HepG2 (cell line): Measurements from ENCODE around the gene TBX10. TPM values are rescaled to one million over a fixed set of nuclear protein-coding genes. Genes with fewer than 3 reads are reported as not detected.

Source experiments
- ATAC-seq: fragments of 200-7000 bp; cut with Tn5 transposase; 3 replicates; pipeline ENCODE4 v1.9.1; 2020; ENCODE audit warnings: mild to moderate bottlenecking, moderate library complexity
- BruUV-seq: library from RNA; stranded (reverse); fragments of 400-500 nt; replicated peaks from 2 replicates; lab custom pipeline; 2021; lab: Mats Ljungman, UMichigan
- CTCF ChIA-PET: fragments of 300-600 bp; formaldehyde crosslinking; extraction: SDS; loops from one replicate; lab custom pipeline; 2021; ENCODE audit warnings: low total read pairs, inconsistent platforms, low intra/inter-chr PET ratio; lab: Yijun Ruan, JAX
- POLR2A ChIA-PET: fragments of 350-600 bp; sonication (Branson Sonifier 250); formaldehyde crosslinking; loops from one replicate; lab custom pipeline; 2020; ENCODE audit warnings: antibody characterized with exemption, inconsistent platforms; lab: Yijun Ruan, JAX
- DNase-seq: peaks from one replicate; pipeline ENCODE4 v3.0.0-alpha.2; 2015; ENCODE audit warnings: low spot score
- FAIRE-seq: peaks from 3 replicates; lab custom pipeline; 2011; peaks lifted over from hg19 to GRCh38; lab: Jason Lieb, UNC
- H2AFZ ChIP-seq: one replicate; pipeline ENCODE4 v1.6.1; 2011; ENCODE audit warnings: low read length, inconsistent platforms
- H3K27ac ChIP-seq: fragments of 300-600 bp; 3 replicates; pipeline ENCODE4 v1.8.0; 2011; ENCODE audit warnings: mixed run types, mild to moderate bottlenecking, mixed read lengths, low read length, inconsistent platforms; ENCODE audit not compliant: insufficient read depth; ENCODE audit errors: extremely low read length
- H3K27me3 ChIP-seq, 2 experiments: fragments of 200-600 bp in 1 of 2; 2 replicates in 1 of 2; 3 replicates in 1 of 2; pipeline versions ENCODE4 v1.6.0 to v1.8.0; 2011; ENCODE audit warnings: low read length in 2 of 2, mild to moderate bottlenecking in 2 of 2, moderate library complexity in 2 of 2, inconsistent platforms in 1 of 2; ENCODE audit not compliant: insufficient read depth in 2 of 2, control insufficient read depth in 1 of 2
- H3K36me3 ChIP-seq, 2 experiments: fragments of 200-600 bp in 1 of 2; replicated peaks in 1 of 2; 2 replicates in 1 of 2; 3 replicates in 1 of 2; pipeline versions ENCODE4 v1.5.1 to v1.8.0; 2011; ENCODE audit warnings: low read length in 2 of 2, inconsistent platforms in 1 of 2; ENCODE audit not compliant: insufficient read depth in 2 of 2, control insufficient read depth in 1 of 2
- H3K4me1 ChIP-seq: 2 replicates; pipeline ENCODE4 v1.5.1; 2012; ENCODE audit warnings: low read length, inconsistent platforms; ENCODE audit not compliant: insufficient read depth
- H3K4me2 ChIP-seq: 2 replicates; pipeline ENCODE4 v1.6.0; 2011; ENCODE audit warnings: low read depth, low read length, inconsistent platforms
- H3K4me3 ChIP-seq, 3 experiments: fragments of 200-600 bp in 1 of 3; sonication (generic), shearing (Covaris generic) in 1 of 3; replicated peaks in 1 of 3; 2 replicates each; pipeline ENCODE4 v1.5.1; 2011 to 2016; ENCODE audit warnings: low read length in 3 of 3, inconsistent platforms in 2 of 3, low read depth in 2 of 3, mild to moderate bottlenecking in 2 of 3, control low read depth in 1 of 3, mixed read lengths in 1 of 3; ENCODE audit not compliant: insufficient read depth in 1 of 3
- H3K79me2 ChIP-seq: one replicate; pipeline ENCODE4 v1.6.1; 2011; ENCODE audit warnings: low read length, inconsistent platforms; ENCODE audit not compliant: insufficient read depth
- H3K9ac ChIP-seq: 2 replicates; pipeline ENCODE4 v1.6.0; 2011; ENCODE audit warnings: mild to moderate bottlenecking, low read depth, low read length, inconsistent platforms; ENCODE audit not compliant: insufficient read depth
- H3K9me3 ChIP-seq: 2 replicates; pipeline ENCODE4 v1.5.1; 2012; ENCODE audit warnings: mild to moderate bottlenecking, low read length
- H4K20me1 ChIP-seq: 2 replicates; pipeline ENCODE4 v1.6.0; 2011; ENCODE audit warnings: inconsistent platforms, mild to moderate bottlenecking, low read length, moderate library complexity; ENCODE audit not compliant: insufficient read depth
- GRHL1 ChIP-seq: sonication (generic); formaldehyde crosslinking; conservative IDR thresholded peaks from 2 replicates; pipeline ENCODE4 v1.8.0; 2022; ENCODE audit warnings: missing genetic modification reagents
- HMGA1 ChIP-seq: sonication (generic); formaldehyde crosslinking; conservative IDR thresholded peaks from 2 replicates; pipeline ENCODE4 v1.4.0; 2020; ENCODE audit warnings: missing genetic modification reagents
- HNF1A ChIP-seq, 2 experiments: sonication (generic) in 1 of 2; formaldehyde crosslinking in 1 of 2; IDR thresholded peaks; 2 replicates each; pipeline versions ENCODE4 v1.4.0 to v1.6.1; 2016 to 2020; ENCODE audit warnings: borderline replicate concordance in 1 of 2, low read depth in 1 of 2, mild to moderate bottlenecking in 1 of 2, missing genetic modification reagents in 1 of 2
- HOXA3 ChIP-seq: sonication (generic); formaldehyde crosslinking; IDR thresholded peaks from 2 replicates; pipeline ENCODE4 v1.5.0; 2020; ENCODE audit warnings: missing genetic modification reagents
- NFE2L2 ChIP-seq: fragments of 150-350 bp; IDR thresholded peaks from 2 replicates; pipeline ENCODE4 v1.6.1; 2014; ENCODE audit warnings: low read length
- PHF21A ChIP-seq: sonication (generic); formaldehyde crosslinking; IDR thresholded peaks from 2 replicates; pipeline ENCODE4 v1.5.0; 2020; ENCODE audit warnings: mild to moderate bottlenecking, missing genetic modification reagents
- RFX3 ChIP-seq: IDR thresholded peaks from 2 replicates; pipeline ENCODE4 v1.6.1; 2016; ENCODE audit warnings: missing biosample characterization, missing genetic modification reagents
- SP4 ChIP-seq: sonication (generic); formaldehyde crosslinking; IDR thresholded peaks from 2 replicates; pipeline ENCODE4 v1.8.1; 2023; ENCODE audit warnings: mild to moderate bottlenecking, missing genetic modification reagents
- TBP ChIP-seq: sonication (generic); formaldehyde crosslinking; IDR thresholded peaks from 2 replicates; pipeline ENCODE4 v1.5.0; 2020; ENCODE audit warnings: missing genetic modification reagents
- TIGD3 ChIP-seq: sonication (generic); formaldehyde crosslinking; IDR thresholded peaks from 2 replicates; pipeline ENCODE4 v1.5.1; 2020; ENCODE audit warnings: mild to moderate bottlenecking, missing genetic modification reagents, borderline replicate concordance
- ZC3H13 ChIP-seq: sonication (generic); formaldehyde crosslinking; IDR thresholded peaks from 2 replicates; pipeline ENCODE4 v1.8.1; 2023; ENCODE audit warnings: mild to moderate bottlenecking, missing genetic modification reagents, moderate library complexity
- ZNF333 ChIP-seq: sonication (generic); formaldehyde crosslinking; IDR thresholded peaks from 2 replicates; pipeline ENCODE4 v1.4.0; 2020; ENCODE audit warnings: mild to moderate bottlenecking, missing genetic modification reagents, borderline replicate concordance
- ZNF367 ChIP-seq: sonication (generic); formaldehyde crosslinking; IDR thresholded peaks from 2 replicates; pipeline ENCODE4 v1.4.0; 2020; ENCODE audit warnings: missing genetic modification reagents, borderline replicate concordance
- ZNF574 ChIP-seq: sonication (generic); formaldehyde crosslinking; IDR thresholded peaks from 2 replicates; pipeline ENCODE4 v1.4.0; 2020; ENCODE audit warnings: missing genetic modification reagents
- ZNF589 ChIP-seq: sonication (generic); formaldehyde crosslinking; conservative IDR thresholded peaks from 2 replicates; pipeline ENCODE4 v1.8.0; 2022; ENCODE audit warnings: mild to moderate bottlenecking, moderate library complexity, missing genetic modification reagents
- WGBS: methylation state at CpG from one replicate; pipeline ENCODE4 v1.1.6; 2017; ENCODE audit warnings: low lambda C conversion rate; 5-methylcytosine and 5-hydroxymethylcytosine counted together
- in situ Hi-C: cut with HindIII; loops from 2 replicates; pipeline ENCODE4 v1.10.0; 2017; ENCODE audit warnings: low pct_unique_long_range_greater_than_20kb; ENCODE audit not compliant: extremely low pct_ligation_motif_present
- intact Hi-C: fragments of 100-400 bp; cut with micrococcal nuclease; formaldehyde crosslinking; loops from one replicate; pipeline ENCODE4 v1.10.0; 2022; ENCODE audit not compliant: unreplicated experiment
- polyA plus RNA-seq, 8 experiments: library from polyadenylated mRNA; depleted of rRNA in 3 of 8; stranded (reverse) in 7 of 8; unstranded in 1 of 8; fragments of >200 nt; fragmentation: Illumina TruSeq in 4 of 8; extraction: Trizol in 4 of 8; gene quantifications; 2 replicates each; pipeline versions ENCODE4 v1.2.1 to v1.2.3, GENCODE V29; 2011 to 2016; ENCODE audit warnings: low read depth in 4 of 8, missing spikeins in 1 of 8, mixed read lengths in 1 of 8; ENCODE audit not compliant: insufficient read depth in 1 of 8
- total RNA-seq, 5 experiments: library from RNA; depleted of rRNA; stranded (reverse); fragments of >200 nt; fragmentation: Illumina TruSeq; extraction: Trizol; gene quantifications; 2 replicates each; pipeline ENCODE4 v1.2.3, GENCODE V29; 2016; ENCODE audit warnings: low read depth in 1 of 5

TBX10 gene
- total and polyA plus RNA-seq, 2 of the 13 experiments (the other 11 are each of a cell fraction or from before 2014, with no cell fraction given), result 0.27 to 1.7 TPM

GRCh38 chr11:67647471-67647870 lies 7.9 kb upstream of the TBX10 start:
- Histone ChIP-seq H3K27me3 (no peaks in the 10 kb centered on the region), H3K4me1 (peaks cover 22% of the 10 kb centered on the region), H4K20me1 (no peaks in the 10 kb centered on the region), H3K36me3 (no peaks in the 10 kb centered on the region), H3K27ac (no peak overlapping the region), H2AFZ (no peak overlapping the region), H3K4me2 (no peak overlapping the region), H3K9me3 (no peaks in the 10 kb centered on the region), H3K79me2 (no peaks in the 10 kb centered on the region), H3K9ac (no peak overlapping the region), H3K4me3 (no peak overlapping the region)
- no peak for DNase-seq
- ATAC-seq, result no peak
- BruUV-seq, result no TSS peak
- intact Hi-C loops (no loop called here), in situ Hi-C loops (no loop called here)
- POLR2A ChIA-PET, result interaction anchor here (2.3 kb wide), 1 partner anchor 17 kb away, joined by 27 read pairs; the partner anchor contains the start of gene NUDT8
- CTCF ChIA-PET, result interaction anchor here (1.3 to 1.5 kb wide), 2 partner anchors 12 to 16 kb away, joined by 3 to 19 read pairs; no protein-coding TSS in a partner anchor
- WGBS, result 83% methylated on average over 2 of the region's 15 CpGs
- FAIRE-seq, result no peak
- TF ChIP-seq ZNF367 (CRISPR knock-in tag) (no peak), NFE2L2 (no peak), HOXA3 (CRISPR knock-in tag) (no peak), TIGD3 (no peak), HMGA1 (no peak), HNF1A (IDR thresholded peaks at IDR 0.05; ENCODE audit: low read depth) (no peak), HNF1A (CRISPR knock-in tag; IDR thresholded peaks at IDR 0.05; ENCODE audit: borderline replicate concordance) (no peak), ZNF589 (CRISPR knock-in tag) (no peak), ZNF574 (CRISPR knock-in tag) (no peak), ZC3H13 (CRISPR knock-in tag) (no peak), SP4 (no peak), GRHL1 (CRISPR knock-in tag) (no peak), RFX3 (CRISPR knock-in tag) (no peak), TBP (no peak), PHF21A (no peak), ZNF333 (CRISPR knock-in tag) (no peak)
